Right hindlimb (tissue), 1 donor: ENCODE data around the gene STK10.
A peak's percentile ranks its signal among the peaks of the same experiment; 100 is the strongest.
"Not testable (repeated sequence)": the region's sequence is repeated elsewhere in the genome, so short reads cannot be mapped to it uniquely, and the experiment has no call there.

Source experiments
- DNase-seq: peaks from one replicate; pipeline ENCODE4 v3.0.0-alpha.2; 2018

STK10 gene

DNA sequence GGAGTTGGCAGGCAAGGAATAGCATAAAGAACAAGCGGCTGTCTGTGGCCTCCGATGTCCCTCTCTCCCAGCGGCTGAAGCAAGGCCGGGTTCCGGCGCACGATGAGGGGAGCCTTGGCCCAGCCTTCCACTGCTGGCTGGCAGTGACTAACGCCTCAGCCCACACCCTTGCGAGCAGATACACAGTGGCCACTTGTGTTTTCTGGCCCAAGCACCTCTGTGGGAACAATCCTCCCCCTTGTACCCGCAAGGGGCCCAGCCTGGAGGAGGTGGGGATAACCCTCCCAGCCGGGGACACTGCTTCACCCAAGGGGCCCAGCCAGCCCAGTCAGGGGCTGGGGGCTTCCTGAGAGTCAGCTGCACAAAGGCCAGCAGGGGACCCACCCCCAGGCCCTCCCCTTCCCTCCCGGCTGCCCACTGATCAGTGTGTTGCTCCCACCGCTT, 23.2 kb downstream of the STK10 start:
- peak; percentile 79 for DNase-seq

DNA sequence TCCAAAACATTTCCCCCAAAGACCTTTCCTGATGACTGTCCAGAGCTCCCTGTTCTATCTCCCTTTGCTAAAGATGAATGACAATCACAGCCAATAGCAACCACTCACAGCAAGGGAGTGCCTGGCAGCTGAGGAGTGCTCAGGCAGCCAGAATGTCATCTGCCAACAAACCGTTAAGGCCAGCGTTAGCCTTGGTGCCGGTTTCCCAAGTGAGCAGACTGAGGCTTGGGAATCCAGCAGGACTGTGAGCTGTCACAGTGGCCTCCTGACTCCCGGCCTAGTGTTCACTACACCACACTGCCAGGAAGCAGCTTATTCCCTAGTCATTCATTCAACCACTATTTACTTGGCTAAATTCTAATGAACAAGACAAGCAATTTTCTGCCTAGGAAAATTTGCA, 24.7 kb downstream of the STK10 start:
- peak; percentile 66 for DNase-seq

DNA sequence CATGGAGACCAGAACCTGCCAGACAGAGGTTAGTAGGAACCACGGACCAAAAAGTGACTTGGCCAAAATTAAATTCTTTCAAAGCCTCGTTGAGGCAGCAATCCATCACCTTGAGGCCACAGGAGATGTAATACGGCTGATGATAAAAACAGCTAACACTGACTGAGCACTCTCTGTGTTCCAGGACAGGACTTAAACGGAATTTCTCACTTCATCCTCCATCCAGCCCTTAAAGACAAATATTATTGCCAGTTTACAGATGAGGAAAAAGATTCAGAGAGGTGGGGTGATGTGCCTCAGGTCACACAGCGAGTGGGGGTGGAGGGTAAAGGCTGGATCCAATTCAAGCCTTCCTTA, 25.1 kb downstream of the STK10 start:
- no peak for DNase-seq

DNA sequence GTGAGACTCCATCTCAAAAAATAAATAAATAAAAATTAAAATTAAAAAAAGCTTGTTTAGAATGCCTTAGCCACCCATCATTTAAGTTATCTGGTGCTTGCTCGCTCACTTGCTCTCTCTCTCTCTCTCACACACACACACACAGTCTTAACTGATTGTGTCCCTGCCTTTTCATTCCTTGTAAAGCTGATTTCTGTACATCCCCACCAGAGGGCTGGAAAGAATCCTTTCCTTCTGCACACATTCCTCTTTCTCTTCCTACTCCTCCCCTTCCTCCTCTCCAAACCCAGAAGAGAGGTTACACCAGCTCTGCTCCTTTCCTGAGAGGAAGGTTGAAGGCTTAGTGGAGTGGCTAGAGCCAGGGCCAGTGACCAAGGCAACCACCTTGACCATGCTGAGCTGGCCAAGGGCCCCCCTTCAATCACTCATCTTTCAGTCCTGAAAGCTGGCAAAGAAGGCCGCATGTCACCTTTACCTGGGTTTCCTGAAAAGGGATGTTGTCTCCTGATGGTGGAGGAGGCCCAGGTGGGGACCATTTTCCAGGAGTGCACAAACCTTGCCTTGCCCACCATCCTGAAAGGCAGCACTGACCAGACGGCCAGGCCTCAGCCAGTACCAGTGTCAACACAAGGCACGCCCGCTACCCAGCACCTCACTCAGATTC, 25.6 kb downstream of the STK10 start:
- DNase-seq, result peak; percentile 59

DNA sequence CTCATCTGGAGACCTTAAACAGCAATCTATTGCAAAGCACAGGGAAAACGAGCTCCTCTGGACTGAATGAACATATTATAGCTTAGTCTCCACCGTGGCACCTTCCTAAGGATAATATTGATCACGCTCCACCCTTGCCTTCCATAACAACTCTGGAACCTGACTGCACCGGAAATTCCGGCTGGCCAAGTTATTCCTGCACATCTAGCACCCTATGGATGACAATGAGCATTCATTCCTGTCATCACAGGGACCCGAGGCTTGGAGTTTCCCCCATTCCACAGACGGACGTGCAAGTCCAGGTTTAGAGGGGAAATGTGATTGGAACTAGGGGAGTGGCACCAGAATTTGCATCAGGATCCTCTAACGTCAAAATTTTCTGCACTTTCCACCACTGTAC, 27.5 kb downstream of the STK10 start:
- DNase-seq, result no peak

DNA sequence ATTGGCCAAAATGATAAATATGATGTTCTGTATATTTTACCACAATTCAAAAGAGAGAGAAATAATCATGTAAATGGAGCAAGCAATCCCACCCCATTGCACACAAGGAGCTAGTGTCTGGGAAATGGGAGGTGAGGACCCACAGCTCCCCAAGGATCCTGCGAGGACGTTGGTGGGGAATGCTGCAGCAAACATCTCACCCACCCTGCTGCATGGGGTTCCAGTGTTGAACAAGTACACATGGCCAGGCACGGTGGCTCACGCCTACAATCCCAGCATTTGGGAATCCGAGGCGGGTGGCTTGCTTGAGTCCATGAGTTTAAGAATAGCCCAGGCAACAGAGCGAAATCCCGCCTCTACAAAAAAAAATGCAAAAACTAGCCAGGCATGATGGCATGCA, 29.0 kb downstream of the STK10 start:
- no peak for DNase-seq

DNA sequence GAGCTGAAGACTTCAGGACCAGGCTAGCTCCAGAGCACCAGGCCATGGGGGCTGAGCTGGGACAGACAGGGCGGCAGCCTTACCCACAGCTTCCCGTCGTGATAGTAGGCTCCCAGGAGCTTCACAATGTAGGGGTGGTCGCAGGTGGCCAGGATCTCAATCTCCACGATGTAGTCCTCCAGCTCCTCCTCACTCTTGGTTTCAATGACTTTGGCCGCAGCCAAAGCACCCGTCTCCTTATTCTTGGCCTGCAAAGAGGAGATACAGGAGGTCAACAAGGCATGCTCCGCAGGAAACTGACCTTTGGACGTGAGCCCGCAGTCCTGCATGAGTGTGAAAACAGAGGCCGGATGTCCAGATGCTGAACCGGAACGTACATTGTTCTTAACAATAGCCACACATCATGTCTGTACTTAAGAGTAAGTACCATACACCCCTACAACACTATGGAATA, 31.5 kb downstream of the STK10 start:
- DNase-seq, result no peak

DNA sequence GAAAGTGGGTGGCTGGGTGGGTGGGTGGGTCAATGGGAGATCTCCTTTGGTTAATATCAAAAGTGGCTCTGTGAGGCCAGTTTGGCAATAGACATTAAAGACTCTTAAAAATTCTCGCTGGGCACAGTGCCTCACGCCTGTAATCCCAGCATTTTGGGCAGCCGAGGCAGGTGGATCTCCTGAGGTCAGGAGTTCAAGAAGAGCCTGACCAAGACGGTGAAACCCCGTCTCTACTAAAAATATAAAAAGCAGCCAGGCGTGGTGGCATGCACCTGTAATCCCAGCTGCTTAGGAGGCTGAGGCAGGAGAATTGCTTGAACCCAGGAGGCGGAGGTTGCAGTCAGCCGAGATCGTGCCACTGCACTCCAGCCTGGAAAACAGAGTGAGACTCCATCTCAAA, 32.9 kb downstream of the STK10 start:
- DNase-seq, result not testable (repeated sequence)

DNA sequence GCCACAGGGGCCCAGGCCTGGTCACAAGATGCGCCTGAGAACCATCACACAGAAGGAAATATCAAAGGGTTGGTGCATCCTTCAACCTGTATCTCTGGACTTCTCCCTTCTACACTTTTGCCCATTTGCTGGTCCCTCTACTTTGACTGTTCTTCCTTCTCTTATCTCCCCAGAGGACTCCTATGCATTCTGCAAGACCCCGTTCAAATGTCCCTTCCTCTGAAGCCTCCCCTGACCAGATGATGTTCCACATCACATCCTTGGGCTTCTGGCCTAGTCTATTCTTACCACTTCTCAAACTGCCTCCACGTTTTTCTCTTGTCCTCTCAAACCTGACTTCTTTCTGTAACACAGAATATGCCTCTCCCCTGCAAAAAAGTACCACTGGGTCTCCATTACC, 34.3 kb downstream of the STK10 start:
- no peak for DNase-seq

DNA sequence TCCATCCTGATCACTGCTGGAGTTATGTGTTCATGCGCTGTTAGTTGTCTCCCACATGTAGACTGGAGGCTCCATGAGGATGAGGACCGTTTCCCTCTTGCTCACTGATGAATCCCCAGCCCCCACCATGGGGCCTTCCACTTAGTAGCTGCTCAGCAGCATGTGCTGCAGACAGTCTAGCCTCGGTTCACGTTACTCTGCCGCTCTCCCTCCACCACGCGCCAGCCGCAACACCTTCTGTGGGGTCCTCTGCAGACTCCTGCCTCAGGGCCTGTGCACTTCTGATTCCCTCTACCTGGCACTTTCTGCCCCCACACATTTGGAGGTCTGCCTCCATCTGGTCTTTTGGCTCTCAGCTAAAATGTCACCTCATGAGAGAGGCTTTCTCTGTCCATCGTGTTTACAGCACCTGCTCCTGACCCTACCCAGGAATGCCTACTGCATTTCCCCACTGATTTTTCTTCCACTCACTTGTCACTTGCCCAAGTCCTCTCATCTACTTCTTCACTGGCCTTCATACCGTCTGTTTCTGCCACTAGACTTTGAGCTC, 36.3 kb downstream of the STK10 start:
- DNase-seq, result no peak

DNA sequence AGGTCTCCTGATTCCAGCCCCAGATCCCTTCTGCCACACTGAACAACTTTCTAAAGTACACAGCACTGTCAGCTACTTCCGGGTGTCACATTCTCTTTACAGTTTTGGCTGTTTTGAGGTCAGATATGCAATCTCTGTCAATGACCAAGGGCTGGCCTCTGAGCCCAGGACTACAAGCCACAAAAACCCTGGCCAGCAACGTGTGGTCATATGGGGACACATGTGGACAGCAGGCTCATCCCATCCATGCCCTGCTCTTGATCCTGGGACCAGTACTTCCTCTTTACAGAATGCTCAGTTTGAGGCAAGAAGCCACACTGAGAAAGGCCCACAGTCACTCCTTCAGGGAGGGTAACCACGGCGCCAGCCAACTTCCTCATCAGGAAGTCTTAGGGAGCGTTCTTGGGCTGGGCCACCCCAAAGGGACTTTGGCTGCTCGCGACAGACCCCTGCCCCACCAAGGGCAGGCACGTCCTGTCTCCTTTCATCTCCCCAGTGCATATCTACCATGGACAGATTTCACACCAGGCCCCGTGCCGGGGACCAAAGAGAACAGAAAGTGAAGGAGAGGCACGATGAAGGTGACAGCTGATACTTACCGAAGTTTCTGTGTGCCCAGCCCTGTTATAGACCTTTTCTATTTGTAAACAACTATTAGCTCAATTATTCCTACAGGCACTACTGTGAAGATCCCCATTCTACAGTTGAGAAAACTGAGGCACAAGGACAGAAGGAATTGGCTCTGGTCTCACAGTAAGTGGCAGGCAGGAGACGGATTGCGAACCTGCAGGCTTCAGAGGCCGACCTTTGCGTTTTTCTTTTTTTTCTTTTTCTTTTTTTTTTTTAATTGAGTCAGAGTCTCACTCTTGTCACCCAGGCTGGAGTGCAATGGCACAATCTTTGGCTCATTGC, 37.3 kb downstream of the STK10 start:
- peak; percentile 40 for DNase-seq

DNA sequence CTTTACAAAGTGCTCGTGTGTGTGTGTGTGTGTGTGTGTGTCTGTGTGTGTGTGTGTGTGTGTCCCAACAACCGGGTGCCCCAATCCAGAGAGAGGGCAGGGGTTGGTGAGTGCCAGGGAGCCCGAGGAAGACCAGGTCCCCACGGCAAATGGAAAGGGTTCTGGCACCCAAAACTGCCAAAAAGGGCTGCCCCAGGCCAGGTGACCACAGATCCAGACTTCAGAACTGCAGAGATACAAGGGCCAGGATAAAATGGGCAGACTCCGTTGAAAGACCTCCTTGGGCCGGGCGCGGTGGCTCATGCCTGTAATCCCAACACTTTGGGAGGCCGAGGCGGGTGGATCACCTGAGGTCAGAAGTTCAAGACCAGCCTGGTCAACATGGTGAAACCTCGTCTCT, 38.5 kb downstream of the STK10 start:
- DNase-seq, result not testable (repeated sequence)

DNA sequence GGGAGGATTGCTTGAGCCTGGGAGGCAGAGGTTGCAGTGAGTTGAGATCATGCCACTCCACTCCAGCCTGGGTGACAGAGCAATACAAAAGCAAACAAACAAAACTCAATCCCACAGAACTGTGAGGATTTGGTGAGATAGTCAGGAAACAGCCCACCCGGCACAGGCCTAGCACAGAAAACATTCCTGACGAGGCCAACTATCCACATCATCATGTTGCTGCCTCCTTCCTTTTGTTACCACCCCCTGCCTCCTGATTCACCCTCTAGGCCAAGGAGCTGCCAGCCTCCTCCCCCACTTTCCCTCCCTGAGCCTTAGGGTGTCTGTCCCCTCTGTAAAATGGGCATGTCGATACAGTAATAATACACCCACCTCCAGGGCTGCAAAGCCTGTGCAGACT, 39.0 kb downstream of the STK10 start:
- DNase-seq, result no peak

DNA sequence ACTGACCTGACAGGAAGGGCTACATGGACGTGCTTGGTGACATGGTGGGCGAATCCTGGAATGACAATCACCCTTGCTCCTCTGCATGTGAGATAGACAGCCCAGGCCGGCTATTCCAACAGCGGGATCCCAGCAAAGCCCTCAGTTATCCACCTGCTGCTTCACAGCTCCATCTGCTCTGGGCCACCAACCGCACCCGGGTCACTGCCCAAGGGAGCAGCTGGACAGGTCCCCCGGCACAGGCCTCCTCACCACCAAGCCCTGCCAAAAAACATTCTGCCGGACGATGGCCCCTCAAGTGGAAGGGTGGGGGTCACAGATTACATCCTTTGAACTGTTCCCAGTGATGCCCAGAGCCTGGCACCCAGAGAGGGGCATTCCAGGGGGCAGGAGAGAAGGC, 39.6 kb downstream of the STK10 start:
- DNase-seq, result no peak

DNA sequence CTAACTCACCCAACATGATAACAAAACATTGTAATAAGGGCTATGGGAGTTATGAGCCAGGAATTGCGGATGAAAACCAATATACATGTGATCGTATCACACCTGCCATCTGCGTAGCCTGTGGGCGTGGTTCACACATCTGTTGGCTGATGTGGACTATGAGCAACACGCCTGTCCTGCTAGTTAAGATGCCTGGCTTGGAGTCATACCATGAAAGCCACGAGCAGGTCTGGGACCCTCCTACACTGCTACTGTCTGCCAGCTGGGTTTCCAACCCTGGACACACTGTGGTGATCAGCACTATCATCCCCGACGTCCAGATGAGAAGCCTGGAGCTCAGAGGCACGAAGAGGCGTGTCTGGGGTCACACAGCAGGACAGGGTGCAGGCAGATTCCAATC, 40.2 kb downstream of the STK10 start:
- DNase-seq, result no peak

DNA sequence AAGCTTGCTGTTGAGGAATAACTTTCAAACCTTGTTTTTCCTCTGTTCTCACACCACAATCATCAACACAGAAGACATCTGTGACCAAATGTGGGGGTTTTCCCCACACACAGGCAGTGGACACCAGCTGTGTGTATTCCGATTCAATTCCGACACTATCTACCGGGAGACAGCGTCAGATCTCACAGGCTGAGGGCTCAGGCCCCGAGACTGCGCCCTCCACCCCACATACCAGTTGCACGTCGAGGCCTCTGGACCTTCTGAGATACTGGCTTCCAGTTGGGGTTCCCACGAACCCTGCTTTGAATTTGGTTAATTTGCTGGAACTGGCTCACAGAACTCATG, 41.3 kb downstream of the STK10 start:
- no peak for DNase-seq

DNA sequence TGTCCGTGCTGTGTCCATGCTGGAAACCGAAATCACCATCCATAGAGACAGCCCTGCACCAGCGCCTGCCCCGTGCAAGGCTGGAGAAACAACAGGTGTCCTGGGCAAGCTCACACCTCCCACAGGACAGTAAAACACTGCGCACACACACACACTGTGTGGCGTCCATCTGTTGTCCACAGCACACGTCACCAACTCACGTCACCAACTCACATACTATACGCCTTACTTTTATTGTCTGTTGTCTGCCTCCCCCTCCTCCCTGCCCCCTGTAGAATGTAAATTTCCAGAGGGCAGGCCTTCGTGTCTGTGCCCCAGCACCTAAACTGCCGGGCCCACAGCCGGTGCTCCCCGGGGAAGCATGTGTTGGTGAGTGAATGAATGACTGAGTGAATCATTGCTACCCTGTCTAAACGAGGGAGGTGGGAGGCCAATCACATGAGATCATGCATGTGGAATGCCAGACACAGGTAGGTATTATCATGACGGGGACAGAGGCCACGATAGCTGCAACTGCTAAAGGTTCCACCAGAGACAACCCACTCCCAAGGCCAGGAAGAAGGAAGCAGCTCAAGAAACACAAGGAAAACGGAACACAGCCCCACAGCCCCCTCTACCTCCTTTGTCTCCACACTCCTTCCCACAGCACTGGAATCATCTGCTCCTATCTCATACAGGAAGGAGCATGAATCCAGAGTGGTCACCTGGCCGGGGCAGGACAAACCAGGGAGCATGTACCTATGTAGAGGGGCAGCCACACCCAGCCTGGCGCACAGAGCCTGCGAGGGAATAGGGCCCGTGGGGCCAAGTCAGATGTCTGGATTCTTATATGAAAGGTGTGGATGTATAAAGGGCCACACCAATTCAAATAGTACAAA, 41.9 kb downstream of the STK10 start:
- no peak for DNase-seq

DNA sequence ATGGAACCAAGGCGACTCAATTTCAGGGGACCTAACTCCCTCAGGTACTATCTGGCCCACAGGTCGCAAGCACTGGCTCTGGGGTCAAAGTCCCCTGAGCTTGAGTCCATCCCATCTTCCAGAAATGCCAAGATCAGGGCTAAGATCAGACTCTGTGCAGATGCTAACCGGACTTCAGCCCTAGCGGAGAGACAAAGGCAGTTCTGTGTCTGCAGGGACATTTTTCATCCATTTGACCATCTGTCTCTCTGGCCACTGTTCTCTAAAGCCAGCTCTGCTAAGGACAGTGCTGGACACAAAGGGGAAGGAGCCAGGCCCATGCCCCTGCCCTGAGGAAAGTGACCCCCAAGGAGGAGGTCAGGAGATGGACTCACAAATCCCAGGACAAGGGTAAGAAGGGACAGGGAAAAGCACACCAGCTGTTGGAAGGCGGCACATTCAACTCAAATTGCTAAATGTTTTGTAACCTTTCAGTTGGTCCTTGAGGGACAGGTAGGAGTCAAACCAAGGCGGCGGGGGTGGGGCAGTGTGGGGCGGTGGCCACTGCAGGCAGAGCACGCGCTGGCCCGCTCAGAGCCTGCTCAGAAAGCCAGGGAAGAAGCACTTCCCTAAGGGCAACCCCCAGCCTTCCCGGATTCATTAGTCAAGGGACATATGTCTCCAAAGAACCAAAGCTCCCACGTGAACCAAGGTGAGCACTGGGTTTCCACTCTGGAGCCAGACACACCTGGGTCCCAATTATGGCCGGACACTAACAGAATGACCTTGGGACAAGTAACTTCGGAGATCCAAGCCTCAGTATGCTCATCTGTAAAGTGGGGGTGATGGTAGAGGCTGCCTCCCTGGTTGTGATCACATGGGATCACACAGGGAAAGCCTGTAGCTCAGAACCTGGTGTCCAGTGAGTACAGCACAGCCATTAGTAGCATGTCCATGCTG, 42.8 kb downstream of the STK10 start:
- no peak for DNase-seq

DNA sequence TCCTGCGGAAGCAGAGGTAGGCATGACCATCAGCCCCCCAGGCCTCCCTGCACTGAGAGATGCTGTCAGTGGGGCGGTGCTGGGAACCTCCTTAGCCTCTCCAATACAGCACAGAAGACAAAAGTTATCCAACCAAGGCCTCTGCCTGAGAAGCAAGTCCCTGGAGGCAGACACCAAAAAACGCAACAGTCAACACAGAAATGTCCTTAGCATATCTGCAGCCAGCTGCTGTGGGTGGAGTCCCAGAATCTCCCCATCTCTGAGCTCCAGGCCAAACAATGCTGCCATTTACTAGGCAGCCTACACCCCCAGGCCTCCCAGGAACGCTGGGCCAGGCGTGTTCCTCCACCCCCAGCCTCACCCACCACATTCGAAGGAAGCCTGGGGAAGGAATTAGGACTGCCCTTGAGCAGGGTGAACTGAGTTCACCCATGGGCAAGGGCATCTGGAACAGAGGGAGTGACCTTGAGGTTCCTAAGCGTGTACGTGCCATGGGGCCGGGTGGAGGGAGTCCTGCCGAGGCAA, 43.7 kb downstream of the STK10 start:
- peak; percentile 56 for DNase-seq

DNA sequence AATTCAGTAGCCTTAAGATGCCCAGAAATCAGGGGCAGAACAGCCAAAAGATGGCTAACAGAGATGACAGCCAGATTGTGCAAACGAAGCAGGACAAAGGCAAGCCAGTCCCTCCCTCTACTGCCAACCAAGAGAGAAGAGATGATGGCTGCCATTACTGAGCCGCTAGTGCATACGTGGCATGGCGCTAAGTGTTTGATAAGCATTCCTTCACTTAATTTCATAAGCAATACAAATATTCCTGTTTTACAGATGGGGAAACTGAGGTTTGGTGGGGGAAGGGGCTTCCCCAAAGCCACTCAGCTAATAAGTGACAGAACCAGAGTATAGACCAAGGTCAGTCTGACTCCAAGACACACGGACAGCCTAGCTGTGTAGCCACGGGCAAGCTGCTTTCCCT, 44.1 kb downstream of the STK10 start:
- no peak for DNase-seq

DNA sequence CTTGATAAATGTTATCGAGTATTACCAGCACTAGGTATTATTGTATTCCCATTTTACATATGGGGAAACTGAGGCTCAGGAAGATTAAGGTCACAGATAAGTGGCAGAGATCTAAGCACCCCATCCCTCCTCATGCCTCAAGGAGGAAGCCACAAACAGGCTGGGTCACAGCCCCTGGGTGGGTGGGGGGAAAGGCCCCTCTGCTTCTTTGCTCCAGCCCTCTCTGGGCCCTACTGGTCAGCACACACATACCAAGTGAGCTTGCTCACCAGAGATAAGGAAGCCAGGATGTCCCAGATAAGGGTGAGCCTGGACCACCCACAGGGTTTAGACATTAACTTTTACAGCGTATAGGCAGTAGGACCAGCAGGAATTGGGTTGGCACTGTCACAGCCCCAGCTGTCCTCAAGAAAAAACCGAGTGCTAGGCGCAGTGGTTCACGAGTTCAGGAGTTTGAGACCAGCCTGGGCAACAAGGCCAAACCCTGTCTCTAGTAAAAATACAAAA, 45.3 kb downstream of the STK10 start:
- DNase-seq, result no peak

DNA sequence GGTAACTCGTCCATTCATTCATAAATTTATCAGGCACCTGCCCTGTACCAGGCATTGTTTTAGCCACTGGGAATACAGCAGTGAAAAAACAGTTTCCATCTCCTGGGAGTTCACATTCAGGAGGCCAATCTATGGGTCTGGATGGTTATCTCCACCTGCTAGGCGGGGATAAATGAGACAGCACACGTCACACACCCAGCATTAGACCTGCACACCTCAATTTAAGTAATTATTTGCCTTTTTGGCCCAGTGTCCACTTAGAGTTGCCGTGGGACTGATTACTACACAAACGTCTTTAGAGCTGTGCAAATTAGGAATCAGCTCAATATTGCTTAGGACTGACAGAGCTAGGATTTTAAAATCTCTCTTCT, 46.1 kb downstream of the STK10 start:
- no peak for DNase-seq
